Neural cell (in vitro differentiated cells): ENCODE results near the gene MYO1F. TPM values are rescaled to one million over a fixed set of nuclear protein-coding genes. Genes with fewer than 3 reads are reported as not detected.

Experiments
- H2AFZ ChIP-seq: fragments of 200-600, 300-800 bp; sonication (generic), shearing (Covaris generic); 2 replicates; pipeline ENCODE4 v1.6.0; 2014; ENCODE audit warnings: low read depth, mild to moderate bottlenecking, antibody characterized with exemption, low read length, moderate library complexity
- H3F3A ChIP-seq: fragments of 200-600 bp; shearing (Covaris generic); 2 replicates; pipeline ENCODE4 v1.6.1; 2016; ENCODE audit warnings: mild to moderate bottlenecking, moderate library complexity, mixed read lengths, antibody characterized with exemption, low read length; ENCODE audit not compliant: insufficient read depth, poor library complexity, severe bottlenecking
- H3K27ac ChIP-seq: fragments of 200-600, 300-800 bp; sonication (generic), shearing (Covaris generic); 2 replicates; pipeline ENCODE4 v1.5.1; 2014; ENCODE audit warnings: mild to moderate bottlenecking, low read length, moderate library complexity
- H3K27me3 ChIP-seq: fragments of 300-800, 200-600 bp; sonication (generic), shearing (Covaris generic); 2 replicates; pipeline ENCODE4 v1.6.0; 2014; ENCODE audit warnings: mild to moderate bottlenecking, low read depth, low read length, moderate library complexity; ENCODE audit not compliant: insufficient read depth
- H3K36me3 ChIP-seq: fragments of 300-800, 200-600 bp; sonication (generic), shearing (Covaris generic); 2 replicates; pipeline ENCODE4 v1.5.1; 2014; ENCODE audit warnings: mild to moderate bottlenecking, antibody characterized with exemption, low read length, moderate library complexity; ENCODE audit not compliant: insufficient read depth
- H3K4me2 ChIP-seq: fragments of 300-800, 200-600 bp; sonication (generic), shearing (Covaris generic); 2 replicates; pipeline ENCODE4 v1.6.0; 2014; ENCODE audit warnings: mild to moderate bottlenecking, low read length
- H3K4me3 ChIP-seq: fragments of 300-800, 200-600 bp; sonication (generic), shearing (Covaris generic); 2 replicates; pipeline ENCODE4 v1.5.1; 2014; ENCODE audit warnings: mild to moderate bottlenecking, low read length, moderate library complexity
- H3K79me2 ChIP-seq: fragments of 200-600 bp; shearing (Covaris generic); replicated peaks from 2 replicates; pipeline ENCODE4 v1.6.0; 2014; ENCODE audit warnings: mild to moderate bottlenecking, low read length, moderate library complexity; ENCODE audit not compliant: insufficient read depth
- H3K9ac ChIP-seq: fragments of 300-800, 200-600 bp; sonication (generic), shearing (Covaris generic); 2 replicates; pipeline ENCODE4 v1.6.1; 2016; ENCODE audit warnings: mild to moderate bottlenecking, low read length, mixed read lengths
- H3K9me2 ChIP-seq: fragments of 200-600 bp; shearing (Covaris generic); 2 replicates; pipeline ENCODE4 v1.6.1; 2016; ENCODE audit warnings: mild to moderate bottlenecking, low read length, mixed read lengths; ENCODE audit not compliant: insufficient read depth
- H3K9me3 ChIP-seq: fragments of 200-600, 300-800 bp; sonication (generic), shearing (Covaris generic); 2 replicates; pipeline ENCODE4 v1.6.1; 2016; ENCODE audit warnings: mild to moderate bottlenecking, mixed run types, low read length, moderate library complexity, mixed read lengths
- H4K20me1 ChIP-seq: fragments of 200-600 bp; shearing (Covaris generic); 2 replicates; pipeline ENCODE4 v1.6.1; 2016; ENCODE audit warnings: mild to moderate bottlenecking, mixed run types; ENCODE audit not compliant: insufficient read depth
- EP300 ChIP-seq: fragments of 450-650 bp; conservative IDR thresholded peaks from 2 replicates; pipeline ENCODE4 v1.6.1; 2014; ENCODE audit warnings: antibody characterized with exemption, mild to moderate bottlenecking, moderate library complexity; ENCODE audit not compliant: poor library complexity, severe bottlenecking
- EZH2 ChIP-seq: fragments of 200-600, 300-800 bp; shearing (Covaris generic), sonication (generic); IDR thresholded peaks from 2 replicates; pipeline ENCODE4 v1.6.1; 2014; ENCODE audit warnings: antibody characterized with exemption, low read length, borderline replicate concordance, mild to moderate bottlenecking; ENCODE audit not compliant: insufficient read depth, poor library complexity, severe bottlenecking
- MXI1 ChIP-seq: fragments of 450-650 bp; conservative IDR thresholded peaks from 2 replicates; pipeline ENCODE4 v1.6.1; 2014; ENCODE audit warnings: antibody characterized with exemption, mild to moderate bottlenecking; ENCODE audit not compliant: poor library complexity, severe bottlenecking
- POLR2AphosphoS5 ChIP-seq: IDR thresholded peaks from 2 replicates; pipeline ENCODE4 v1.6.1; 2012
- RAD21 ChIP-seq: fragments of 450-650 bp; conservative IDR thresholded peaks from 2 replicates; pipeline ENCODE4 v1.6.1; 2014; ENCODE audit warnings: antibody characterized with exemption, mild to moderate bottlenecking, moderate library complexity
- SMC3 ChIP-seq: fragments of 450-650 bp; conservative IDR thresholded peaks from 2 replicates; pipeline ENCODE4 v1.6.1; 2014; ENCODE audit warnings: antibody characterized with exemption, mild to moderate bottlenecking, moderate library complexity; ENCODE audit not compliant: poor library complexity
- TAF1 ChIP-seq: IDR thresholded peaks from 2 replicates; pipeline ENCODE4 v1.6.1; 2012; ENCODE audit warnings: low read depth
- polyA plus RNA-seq: library from polyadenylated mRNA; depleted of rRNA; stranded (reverse); fragments of >200 nt; gene quantifications from 2 replicates; pipeline ENCODE4 v1.2.3, GENCODE V29; 2014
- TF ChIP-seq, protein P1 (sequence below): IDR thresholded peaks from 2 replicates; pipeline ENCODE4 v1.6.1; 2012; ENCODE audit warnings: borderline replicate concordance
- TF ChIP-seq, protein P2 (sequence below): fragments of 450-650 bp; IDR thresholded peaks from 2 replicates; pipeline ENCODE4 v1.5.1; 2014; ENCODE audit warnings: antibody characterized with exemption, mild to moderate bottlenecking, moderate library complexity; ENCODE audit not compliant: poor library complexity, severe bottlenecking

MYO1F gene
- polyA plus RNA-seq, 1 donor from 2014 or later = 0.40 TPM

DNA sequence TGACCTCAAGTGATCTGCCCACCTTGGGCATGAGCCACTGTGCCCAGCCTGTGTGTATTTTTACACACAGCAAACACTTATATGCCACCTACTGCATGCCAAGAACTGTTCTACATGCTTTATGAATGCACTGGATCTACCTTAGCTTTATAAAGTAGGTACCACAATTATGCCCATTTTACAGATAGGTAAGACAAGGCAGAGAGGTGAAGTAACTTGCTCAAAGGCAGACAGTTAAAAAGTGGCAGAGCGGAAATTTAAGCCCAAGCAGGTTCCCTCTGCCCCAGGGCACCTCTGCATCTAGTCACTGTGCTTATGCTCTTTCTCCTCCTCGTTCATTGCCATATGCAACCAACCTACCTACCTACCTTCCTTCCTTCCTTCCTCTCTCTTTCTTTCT is 22.8 kb upstream of the MYO1F start:
- Histone ChIP-seq H3K27me3 (no peaks in the 10 kb centered on the region), H3K9me2 (no peaks in the 10 kb centered on the region), H4K20me1 (no peaks in the 10 kb centered on the region), H3K9me3 (peaks cover 8% of the 10 kb centered on the region), H3K4me3 (no peak overlapping the region), H3K36me3 (peaks cover 5% of the 10 kb centered on the region), H3K4me2 (no peak overlapping the region), H3K27ac (no peak overlapping the region), H3K79me2 (no peaks in the 10 kb centered on the region), H3F3A (no peaks in the 10 kb centered on the region), H3K9ac (no peak overlapping the region), H2AFZ (no peak overlapping the region)
- TF ChIP-seq SMC3 (no peak), EZH2 (no peak), MXI1 (no peak), TAF1 (no peak), POLR2AphosphoS5 (no peak), RAD21 (no peak), EP300 (no peak)
- TF ChIP-seq, protein P1, sequence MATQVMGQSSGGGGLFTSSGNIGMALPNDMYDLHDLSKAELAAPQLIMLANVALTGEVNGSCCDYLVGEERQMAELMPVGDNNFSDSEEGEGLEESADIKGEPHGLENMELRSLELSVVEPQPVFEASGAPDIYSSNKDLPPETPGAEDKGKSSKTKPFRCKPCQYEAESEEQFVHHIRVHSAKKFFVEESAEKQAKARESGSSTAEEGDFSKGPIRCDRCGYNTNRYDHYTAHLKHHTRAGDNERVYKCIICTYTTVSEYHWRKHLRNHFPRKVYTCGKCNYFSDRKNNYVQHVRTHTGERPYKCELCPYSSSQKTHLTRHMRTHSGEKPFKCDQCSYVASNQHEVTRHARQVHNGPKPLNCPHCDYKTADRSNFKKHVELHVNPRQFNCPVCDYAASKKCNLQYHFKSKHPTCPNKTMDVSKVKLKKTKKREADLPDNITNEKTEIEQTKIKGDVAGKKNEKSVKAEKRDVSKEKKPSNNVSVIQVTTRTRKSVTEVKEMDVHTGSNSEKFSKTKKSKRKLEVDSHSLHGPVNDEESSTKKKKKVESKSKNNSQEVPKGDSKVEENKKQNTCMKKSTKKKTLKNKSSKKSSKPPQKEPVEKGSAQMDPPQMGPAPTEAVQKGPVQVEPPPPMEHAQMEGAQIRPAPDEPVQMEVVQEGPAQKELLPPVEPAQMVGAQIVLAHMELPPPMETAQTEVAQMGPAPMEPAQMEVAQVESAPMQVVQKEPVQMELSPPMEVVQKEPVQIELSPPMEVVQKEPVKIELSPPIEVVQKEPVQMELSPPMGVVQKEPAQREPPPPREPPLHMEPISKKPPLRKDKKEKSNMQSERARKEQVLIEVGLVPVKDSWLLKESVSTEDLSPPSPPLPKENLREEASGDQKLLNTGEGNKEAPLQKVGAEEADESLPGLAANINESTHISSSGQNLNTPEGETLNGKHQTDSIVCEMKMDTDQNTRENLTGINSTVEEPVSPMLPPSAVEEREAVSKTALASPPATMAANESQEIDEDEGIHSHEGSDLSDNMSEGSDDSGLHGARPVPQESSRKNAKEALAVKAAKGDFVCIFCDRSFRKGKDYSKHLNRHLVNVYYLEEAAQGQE = no peak
- TF ChIP-seq, protein P2, sequence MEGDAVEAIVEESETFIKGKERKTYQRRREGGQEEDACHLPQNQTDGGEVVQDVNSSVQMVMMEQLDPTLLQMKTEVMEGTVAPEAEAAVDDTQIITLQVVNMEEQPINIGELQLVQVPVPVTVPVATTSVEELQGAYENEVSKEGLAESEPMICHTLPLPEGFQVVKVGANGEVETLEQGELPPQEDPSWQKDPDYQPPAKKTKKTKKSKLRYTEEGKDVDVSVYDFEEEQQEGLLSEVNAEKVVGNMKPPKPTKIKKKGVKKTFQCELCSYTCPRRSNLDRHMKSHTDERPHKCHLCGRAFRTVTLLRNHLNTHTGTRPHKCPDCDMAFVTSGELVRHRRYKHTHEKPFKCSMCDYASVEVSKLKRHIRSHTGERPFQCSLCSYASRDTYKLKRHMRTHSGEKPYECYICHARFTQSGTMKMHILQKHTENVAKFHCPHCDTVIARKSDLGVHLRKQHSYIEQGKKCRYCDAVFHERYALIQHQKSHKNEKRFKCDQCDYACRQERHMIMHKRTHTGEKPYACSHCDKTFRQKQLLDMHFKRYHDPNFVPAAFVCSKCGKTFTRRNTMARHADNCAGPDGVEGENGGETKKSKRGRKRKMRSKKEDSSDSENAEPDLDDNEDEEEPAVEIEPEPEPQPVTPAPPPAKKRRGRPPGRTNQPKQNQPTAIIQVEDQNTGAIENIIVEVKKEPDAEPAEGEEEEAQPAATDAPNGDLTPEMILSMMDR = no peak

DNA sequence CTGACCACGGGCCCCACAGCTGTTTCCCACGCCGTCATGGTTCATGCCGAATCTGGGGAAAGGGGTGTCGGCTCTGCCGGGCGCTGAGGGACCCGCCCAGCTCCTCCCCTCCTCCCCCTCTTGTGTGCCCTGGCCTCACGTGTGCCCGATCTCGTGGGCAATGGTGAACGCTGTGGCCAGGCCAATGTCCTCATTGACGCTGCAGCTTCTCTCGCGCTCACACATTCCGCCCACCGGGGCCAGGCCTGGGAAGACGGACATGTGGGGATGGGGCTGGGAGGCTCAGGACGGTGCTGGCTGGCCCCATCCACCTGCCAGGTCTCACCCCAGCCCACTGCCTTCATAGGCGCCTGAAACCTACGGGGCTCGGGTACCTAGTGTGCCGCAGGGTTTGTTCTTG is 18.9 kb upstream of the MYO1F start:
- no peaks in the 10 kb centered on the region for H3K79me2 ChIP-seq
- H3K9me3 ChIP-seq = no peaks in the 10 kb centered on the region
- TF ChIP-seq POLR2AphosphoS5 (peak; percentile 29), EZH2 (no peak)
- H3F3A ChIP-seq = no peaks in the 10 kb centered on the region
- H3K4me2 ChIP-seq = no peak overlapping the region
- no peaks in the 10 kb centered on the region for H3K27me3 ChIP-seq
- no peaks in the 10 kb centered on the region for H3K9me2 ChIP-seq
- no peak overlapping the region for H3K9ac ChIP-seq
- no peaks in the 10 kb centered on the region for H4K20me1 ChIP-seq
- no peaks in the 10 kb centered on the region for H3K36me3 ChIP-seq
- H2AFZ ChIP-seq = no peak overlapping the region
- no peak overlapping the region for H3K27ac ChIP-seq
- H3K4me3 ChIP-seq = no peak overlapping the region

DNA sequence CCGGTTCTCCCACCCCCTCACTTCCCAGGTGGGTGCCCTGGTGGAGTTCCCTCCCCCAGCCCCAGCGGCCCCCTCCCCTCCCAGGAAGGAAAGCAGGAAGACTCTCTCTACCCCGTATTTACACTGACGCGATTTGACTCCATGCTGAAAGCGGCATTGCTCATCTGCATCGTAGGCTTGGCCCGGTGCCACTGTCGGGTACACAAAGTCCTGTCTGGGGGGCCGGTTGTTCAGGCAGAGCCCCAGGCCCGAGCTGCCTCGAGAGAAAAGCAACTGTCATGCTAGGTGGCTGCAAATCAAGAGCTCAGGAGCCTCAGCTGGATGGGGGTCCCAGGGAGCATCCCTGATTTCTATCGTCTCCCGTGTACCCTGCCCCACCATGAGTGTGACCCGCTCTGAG is 18.4 kb upstream of the MYO1F start:
- Histone ChIP-seq H3K9ac (no peak overlapping the region), H3K9me3 (no peaks in the 10 kb centered on the region), H3K36me3 (no peaks in the 10 kb centered on the region), H4K20me1 (no peaks in the 10 kb centered on the region), H3K4me3 (no peak overlapping the region), H3F3A (no peaks in the 10 kb centered on the region), H3K9me2 (no peaks in the 10 kb centered on the region), H3K79me2 (no peaks in the 10 kb centered on the region), H3K27ac (no peak overlapping the region), H3K27me3 (no peaks in the 10 kb centered on the region), H3K4me2 (no peak overlapping the region), H2AFZ (no peak overlapping the region)
- TF ChIP-seq RAD21 = no peak
- TF ChIP-seq, protein P1 = no peak
- no peak for TF ChIP-seq POLR2AphosphoS5
- no peak for TF ChIP-seq EP300
- TF ChIP-seq, protein P2 = no peak
